HCT116 (cell line): ENCODE data around the gene ZNF346. TPM values are rescaled to one million over a fixed set of nuclear protein-coding genes. Genes with fewer than 3 reads are reported as not detected.

Experiments
- ATAC-seq: fragments of 200-7000 bp; cut with Tn5 transposase; 2 replicates; pipeline ENCODE4 v1.9.1; 2020; ENCODE audit warnings: mild to moderate bottlenecking, moderate library complexity
- BruUV-seq: library from RNA; stranded (reverse); fragments of 400-500 nt; replicated peaks from 2 replicates; lab custom pipeline; 2021; lab: Mats Ljungman, UMichigan
- CTCF ChIA-PET: fragments of 300-600 bp; sonication (Branson Sonifier 250); formaldehyde crosslinking; loops from one replicate; lab custom pipeline; 2021; ENCODE audit warnings: antibody characterized with exemption; lab: Charles Lee
- POLR2A ChIA-PET: fragments of 300-600, 350-600 bp; sonication (Branson Sonifier 250); formaldehyde crosslinking; loops from one replicate; lab custom pipeline; 2021; ENCODE audit warnings: antibody characterized with exemption; lab: Charles Lee
- RAD21 ChIA-PET, 2 experiments: fragments of 300-600 bp; sonication (Branson Sonifier 250); formaldehyde crosslinking; loops; one replicate each; lab custom pipeline; 2023; ENCODE audit warnings: low total read pairs in 2 of 2; ENCODE audit not compliant: uncharacterized antibody in 2 of 2, unreplicated experiment in 2 of 2, low non-redundant PET in 1 of 2; lab: Charles Lee
- DNase-seq: peaks from one replicate; pipeline ENCODE4 v3.0.0-alpha.2; 2010; ENCODE audit warnings: low read depth, low spot score
- H2AFZ ChIP-seq: fragments of 200-600 bp; shearing (Covaris generic), sonication (generic); 2 replicates; pipeline ENCODE4 v1.6.1; 2017; ENCODE audit warnings: low read depth, mixed run types, mixed read lengths, antibody characterized with exemption, low read length; ENCODE audit not compliant: poor library complexity, severe bottlenecking
- H3K27ac ChIP-seq: 2 replicates; pipeline ENCODE4 v1.5.1; 2012; ENCODE audit warnings: low read depth, low read length
- H3K27me3 ChIP-seq: fragments of 200-600 bp; sonication (generic); 2 replicates; pipeline ENCODE4 v1.6.1; 2016; ENCODE audit warnings: mixed run types, low read length, mixed read lengths; ENCODE audit not compliant: insufficient read depth
- H3K36me3 ChIP-seq, 2 experiments: fragments of 200-500 bp in 1 of 2; fragments of 200-600 bp in 1 of 2; sonication (Bioruptor generic) in 1 of 2; sonication (generic) in 1 of 2; 2 replicates each; pipeline versions ENCODE4 v1.5.1 to v1.6.1; 2014 to 2016; ENCODE audit warnings: low read length in 2 of 2, inconsistent platforms in 1 of 2, mixed read lengths in 1 of 2, mixed run types in 1 of 2; ENCODE audit not compliant: insufficient read depth in 2 of 2, control insufficient read depth in 1 of 2
- H3K4me1 ChIP-seq, 2 experiments: fragments of 200-600 bp in 1 of 2; sonication (generic) in 1 of 2; 2 replicates each; pipeline versions ENCODE4 v1.5.1 to v1.6.1; 2012 to 2017; ENCODE audit warnings: low read length in 2 of 2, inconsistent platforms in 1 of 2, mild to moderate bottlenecking in 1 of 2, mixed read lengths in 1 of 2, mixed run types in 1 of 2, moderate library complexity in 1 of 2; ENCODE audit not compliant: insufficient read depth in 2 of 2, control insufficient read depth in 1 of 2
- H3K4me2 ChIP-seq: fragments of 200-600 bp; sonication (generic); 2 replicates; pipeline ENCODE4 v1.6.1; 2017; ENCODE audit warnings: mixed run types, low read length, mixed read lengths
- H3K4me3 ChIP-seq, 2 experiments: fragments of 200-600 bp in 1 of 2; sonication (generic) in 1 of 2; replicated peaks in 1 of 2; 2 replicates each; pipeline ENCODE4 v1.5.1; 2011 to 2016; ENCODE audit warnings: low read length in 2 of 2, control low read depth in 1 of 2, low read depth in 1 of 2, mild to moderate bottlenecking in 1 of 2, mixed read lengths in 1 of 2, mixed run types in 1 of 2
- H3K79me2 ChIP-seq: fragments of 200-600 bp; sonication (generic); 2 replicates; pipeline ENCODE4 v1.6.1; 2017; ENCODE audit warnings: mild to moderate bottlenecking, mixed run types, low read length, moderate library complexity, mixed read lengths; ENCODE audit not compliant: insufficient read depth
- H3K9ac ChIP-seq: fragments of 200-600 bp; sonication (generic); 2 replicates; pipeline ENCODE4 v1.6.1; 2016; ENCODE audit warnings: low read length, mixed read lengths
- H3K9me2 ChIP-seq: fragments of 200-600 bp; sonication (generic), shearing (Covaris generic); 2 replicates; pipeline ENCODE4 v1.6.1; 2017; ENCODE audit warnings: mixed run types, mild to moderate bottlenecking, moderate library complexity; ENCODE audit not compliant: insufficient read depth
- H3K9me3 ChIP-seq, 2 experiments: fragments of 200-500 bp in 1 of 2; fragments of 200-600 bp in 1 of 2; sonication (Bioruptor generic) in 1 of 2; sonication (generic) in 1 of 2; 2 replicates each; pipeline ENCODE4 v1.6.1; 2014 to 2017; ENCODE audit warnings: low read length in 2 of 2, mixed read lengths in 2 of 2, inconsistent platforms in 1 of 2, low read depth in 1 of 2, mild to moderate bottlenecking in 1 of 2, mixed run types in 1 of 2, moderate library complexity in 1 of 2; ENCODE audit not compliant: control insufficient read depth in 1 of 2, insufficient read depth in 1 of 2
- H4K20me1 ChIP-seq: fragments of 200-600 bp; sonication (generic), shearing (Covaris generic); 2 replicates; pipeline ENCODE4 v1.6.1; 2017; ENCODE audit warnings: mixed run types, mild to moderate bottlenecking, moderate library complexity; ENCODE audit not compliant: insufficient read depth
- CBX3 ChIP-seq: IDR thresholded peaks from 2 replicates; pipeline ENCODE4 v1.6.1; 2012; ENCODE audit warnings: low read depth
- CEBPB ChIP-seq: IDR thresholded peaks from 2 replicates; pipeline ENCODE4 v1.6.1; 2012; ENCODE audit warnings: low read depth
- EGR1 ChIP-seq: IDR thresholded peaks from 2 replicates; pipeline ENCODE4 v1.6.1; 2012; ENCODE audit warnings: low read depth
- ELF1 ChIP-seq: IDR thresholded peaks from 2 replicates; pipeline ENCODE4 v1.6.1; 2012; ENCODE audit warnings: low read depth, borderline replicate concordance
- EZH2 ChIP-seq: fragments of 200-600 bp; sonication (generic); IDR thresholded peaks from 2 replicates; pipeline ENCODE4 v1.6.1; 2017; ENCODE audit warnings: antibody characterized with exemption, mixed run types
- EZH2phosphoT487 ChIP-seq: fragments of 200-600 bp; IDR thresholded peaks from 2 replicates; pipeline ENCODE4 v1.6.1; 2018; ENCODE audit warnings: antibody characterized with exemption, borderline replicate concordance
- FOSL1 ChIP-seq: IDR thresholded peaks from 2 replicates; pipeline ENCODE4 v1.6.1; 2012; ENCODE audit warnings: low read depth
- JUND ChIP-seq: IDR thresholded peaks from 2 replicates; pipeline ENCODE4 v1.6.1; 2012
- POLR2AphosphoS5 ChIP-seq: IDR thresholded peaks from 2 replicates; pipeline ENCODE4 v1.6.1; 2011; ENCODE audit warnings: mild to moderate bottlenecking, low read depth, low read length, moderate library complexity
- RAD21 ChIP-seq: IDR thresholded peaks from 2 replicates; pipeline ENCODE4 v1.6.1; 2012; ENCODE audit warnings: low read depth, mild to moderate bottlenecking
- SIN3A ChIP-seq: IDR thresholded peaks from 2 replicates; pipeline ENCODE4 v1.6.1; 2012; ENCODE audit warnings: low read depth
- SP1 ChIP-seq: IDR thresholded peaks from 2 replicates; pipeline ENCODE4 v1.6.1; 2012; ENCODE audit warnings: low read depth
- TCF7L2 ChIP-seq: IDR thresholded peaks from 2 replicates; pipeline ENCODE4 v1.7.0; 2011; ENCODE audit warnings: borderline replicate concordance, inconsistent platforms; ENCODE audit not compliant: insufficient read depth, insufficient read length; ENCODE audit errors: extremely low read depth
- YY1 ChIP-seq: IDR thresholded peaks from 2 replicates; pipeline ENCODE4 v1.6.1; 2011; ENCODE audit warnings: low read length, low read depth, moderate library complexity, mild to moderate bottlenecking; ENCODE audit not compliant: insufficient replicate concordance; ENCODE audit errors: extremely low read depth
- ZNF274 ChIP-seq: fragments of 200-500 bp; sonication (Bioruptor generic); IDR thresholded peaks from 2 replicates; pipeline ENCODE4 v1.6.1; 2014; ENCODE audit warnings: mild to moderate bottlenecking, low read depth, low read length, inconsistent platforms
- intact Hi-C: fragments of 100-400 bp; cut with micrococcal nuclease; formaldehyde crosslinking; loops from 2 replicates; pipeline ENCODE4 v1.10.0; 2022
- total RNA-seq: library from RNA; stranded (reverse); gene quantifications from one replicate; pipeline ENCODE4 v1.2.1, GENCODE V29; 2021; ENCODE audit not compliant: unreplicated experiment
- TF ChIP-seq, protein P1 (sequence below): IDR thresholded peaks from 2 replicates; pipeline ENCODE4 v1.6.1; 2012

Gene ZNF346
- total RNA-seq, 1 experiment from 2014 or later, result 13.7 TPM

DNA sequence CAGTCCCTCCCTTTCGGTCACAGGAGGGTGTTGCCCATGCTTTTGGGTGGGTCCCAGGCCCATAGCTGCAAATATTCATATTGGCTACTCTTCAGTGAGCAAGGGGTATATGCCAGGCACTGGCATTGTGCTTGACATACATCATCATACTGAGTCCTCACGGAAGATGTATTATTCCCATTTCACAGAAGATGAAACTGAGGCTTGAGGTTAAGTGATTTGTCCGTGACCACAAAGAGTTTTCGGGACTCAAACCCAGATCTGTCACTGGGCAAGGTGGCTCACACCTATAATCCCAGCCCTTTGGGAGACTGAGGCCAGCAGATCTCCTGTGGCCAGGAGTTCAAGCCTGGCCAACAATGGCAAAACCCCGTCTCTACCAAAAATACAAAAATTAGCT is 57.8 kb downstream of the ZNF346 start:
- CTCF ChIA-PET, result interaction anchor here (1.5 kb wide), 1 partner anchor 9 kb away, joined by 5 read pairs; no protein-coding TSS in a partner anchor
- H4K20me1 ChIP-seq, result no peaks in the 10 kb centered on the region
- POLR2A ChIA-PET, result no interaction called here
- no peaks in the 10 kb centered on the region for H3K36me3 ChIP-seq
- TF ChIP-seq RAD21, result no peak
- no peak for TF ChIP-seq ELF1
- TF ChIP-seq ZNF274, result no peak
- no peak for TF ChIP-seq JUND
- H3K27me3 ChIP-seq, result no peaks in the 10 kb centered on the region
- H3K4me2 ChIP-seq, result no peak overlapping the region
- H3K9me3 ChIP-seq, result no peaks in the 10 kb centered on the region
- H3K4me3 ChIP-seq, result no peak overlapping the region
- 0 out of 4 replicates have a peak, but pooled peaks cover 0 to 4% of the 10 kb centered on the region in 2 experiments for H3K4me1 ChIP-seq
- ATAC-seq, result no peak
- H3K27ac ChIP-seq, result no peak overlapping the region
- H3K9me2 ChIP-seq, result no peaks in the 10 kb centered on the region
- H3K9ac ChIP-seq, result no peak overlapping the region
- H2AFZ ChIP-seq, result no peak overlapping the region
- RAD21 ChIA-PET, result no interaction called here
- H3K79me2 ChIP-seq, result no peaks in the 10 kb centered on the region
- no TSS peak for BruUV-seq
- no peak for DNase-seq
- intact Hi-C loops, result no loop called here

DNA sequence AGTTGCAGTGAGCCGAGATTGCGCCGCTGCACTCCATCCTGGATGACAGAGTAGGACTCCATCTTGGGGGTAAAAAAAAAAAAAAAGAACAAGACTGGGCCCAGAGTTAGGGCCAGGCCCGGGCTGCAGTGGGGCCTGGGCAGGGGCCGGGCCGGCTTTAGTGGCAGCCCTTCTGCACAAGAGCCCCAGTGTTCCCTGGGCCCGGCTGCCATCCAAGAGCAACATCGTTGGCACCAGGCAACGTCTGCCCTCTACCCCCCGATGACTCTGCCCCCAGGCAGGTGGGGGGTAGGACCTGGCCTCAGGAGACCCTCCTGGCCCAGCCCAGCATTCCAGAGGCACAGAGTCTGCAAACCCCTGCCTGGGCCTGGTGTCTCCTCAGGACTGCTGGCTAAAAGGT is 59.4 kb downstream of the ZNF346 start:
- Histone ChIP-seq H3K9me2 (no peaks in the 10 kb centered on the region), H3K9ac (no peak overlapping the region), H3K79me2 (no peaks in the 10 kb centered on the region), H3K36me3 (no peaks in the 10 kb centered on the region), H3K4me3 (no peak overlapping the region), H3K9me3 (no peaks in the 10 kb centered on the region), H2AFZ (no peak overlapping the region), H3K4me1 (peaks cover 6 to 12% of the 10 kb centered on the region in 2 experiments; a peak in 3 of 4 replicates), H3K27me3 (no peaks in the 10 kb centered on the region), H3K27ac (no peak overlapping the region)
- no peak for ATAC-seq
- RAD21 ChIA-PET, result no interaction called here
- intact Hi-C loops, result no loop called here
- POLR2A ChIA-PET, result no interaction called here
- TF ChIP-seq POLR2AphosphoS5, result no peak
- no peak for TF ChIP-seq ZNF274
- TF ChIP-seq TCF7L2, result no peak
- no peak for TF ChIP-seq SP1
- no peak for TF ChIP-seq SIN3A
- TF ChIP-seq EGR1, result no peak
- TF ChIP-seq CEBPB, result no peak
- TF ChIP-seq FOSL1, result no peak
- TF ChIP-seq ELF1, result no peak
- no peak for TF ChIP-seq EZH2phosphoT487
- TF ChIP-seq, protein P1, sequence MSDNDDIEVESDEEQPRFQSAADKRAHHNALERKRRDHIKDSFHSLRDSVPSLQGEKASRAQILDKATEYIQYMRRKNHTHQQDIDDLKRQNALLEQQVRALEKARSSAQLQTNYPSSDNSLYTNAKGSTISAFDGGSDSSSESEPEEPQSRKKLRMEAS, result no peak
- TF ChIP-seq CBX3, result no peak
- no peak for TF ChIP-seq RAD21
- TF ChIP-seq YY1, result no peak
- TF ChIP-seq EZH2, result no peak
- TF ChIP-seq, all 23 proteins: peak for 0
- no peak for DNase-seq
- CTCF ChIA-PET, result interaction anchor here (6.8 kb wide), 1 partner anchor 10 kb away, joined by 64 read pairs; no protein-coding TSS in a partner anchor
- BruUV-seq, result no TSS peak
- Histone ChIP-seq H3K4me2 (no peak overlapping the region), H4K20me1 (no peaks in the 10 kb centered on the region)
